HUES64 (cell line): ENCODE data around the gene ZFC3H1.

Source experiments
- H3K27ac ChIP-seq: 2 replicates; pipeline ENCODE4 v1.7.0; 2013; ENCODE audit warnings: low read depth, low read length, inconsistent platforms
- H3K27me3 ChIP-seq: 2 replicates; pipeline ENCODE4 v1.6.1; 2013; ENCODE audit warnings: mild to moderate bottlenecking, low read length; ENCODE audit not compliant: insufficient read depth
- H3K36me3 ChIP-seq: 2 replicates; pipeline ENCODE4 v1.6.1; 2013; ENCODE audit warnings: mild to moderate bottlenecking, low read length; ENCODE audit not compliant: insufficient read depth
- H3K4me1 ChIP-seq: 2 replicates; pipeline ENCODE4 v1.6.1; 2013; ENCODE audit warnings: mild to moderate bottlenecking, low read length, moderate library complexity; ENCODE audit not compliant: insufficient read depth
- H3K4me3 ChIP-seq: 2 replicates; pipeline ENCODE4 v1.5.1; 2013; ENCODE audit warnings: mild to moderate bottlenecking, low read length, moderate library complexity
- H3K9ac ChIP-seq: 2 replicates; pipeline ENCODE4 v1.6.1; 2013; ENCODE audit warnings: mild to moderate bottlenecking, low read depth, low read length
- H3K9me3 ChIP-seq: 2 replicates; pipeline ENCODE4 v1.6.1; 2013; ENCODE audit warnings: low read depth, low read length; ENCODE audit not compliant: insufficient read depth
- WGBS: fragments of 150-250, 120-280 bp; methylation state at CpG from one replicate; pipeline ENCODE4 v1.1.7; 2013; ENCODE audit warnings: missing lambda C conversion rate; 5-methylcytosine and 5-hydroxymethylcytosine counted together

ZFC3H1 gene

DNA sequence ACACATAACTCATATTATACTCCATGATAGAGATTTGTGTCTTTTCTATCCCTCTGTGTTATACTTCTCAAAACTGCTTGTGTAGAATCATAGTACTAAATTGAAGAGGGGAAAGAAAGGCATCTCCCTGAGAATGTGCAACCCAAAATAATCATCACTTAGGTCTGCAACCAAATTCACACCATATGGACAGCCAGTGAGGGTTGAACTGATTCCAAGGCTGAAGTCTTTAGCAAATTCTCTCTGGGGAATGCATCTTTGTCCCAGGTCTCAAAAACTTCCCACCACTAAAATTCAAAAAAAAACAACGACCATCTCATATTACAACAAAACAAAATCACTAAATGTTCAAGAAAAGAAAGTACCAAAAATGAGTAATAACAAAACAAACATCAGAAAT lies 11.0 kb downstream of the ZFC3H1 start:
- Histone ChIP-seq H3K27me3 (no peaks in the 10 kb centered on the region), H3K36me3 (peaks cover 93% of the 10 kb centered on the region), H3K4me1 (no peaks in the 10 kb centered on the region), H3K9ac (no peak overlapping the region), H3K27ac (no peak overlapping the region), H3K9me3 (peaks cover 19% of the 10 kb centered on the region; the same call in 1 of the 2 replicates), H3K4me3 (no peak overlapping the region)
- 87% methylated on average over 1 of the region's 1 CpG for WGBS

DNA sequence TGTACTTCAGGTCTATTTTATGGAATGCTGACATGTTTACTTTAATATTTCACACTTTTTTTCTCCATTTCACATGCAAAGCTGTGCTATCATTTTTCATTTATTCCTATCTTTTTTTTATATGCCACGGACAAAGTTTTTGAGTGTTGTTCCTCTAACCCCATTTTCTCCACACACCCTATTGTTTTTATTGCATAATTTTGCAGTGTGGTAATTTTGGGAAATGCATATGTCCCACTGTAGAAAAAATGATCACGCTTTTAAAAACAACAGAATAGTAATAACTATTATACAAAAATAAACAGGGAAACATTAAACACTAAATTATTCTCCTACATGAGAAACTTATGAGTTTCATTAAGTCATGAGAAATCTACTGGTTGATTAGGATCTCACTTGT lies 14.2 kb downstream of the ZFC3H1 start:
- WGBS = 100% methylated on average over 1 of the region's 2 CpGs
- no peaks in the 10 kb centered on the region for H3K27me3 ChIP-seq

DNA sequence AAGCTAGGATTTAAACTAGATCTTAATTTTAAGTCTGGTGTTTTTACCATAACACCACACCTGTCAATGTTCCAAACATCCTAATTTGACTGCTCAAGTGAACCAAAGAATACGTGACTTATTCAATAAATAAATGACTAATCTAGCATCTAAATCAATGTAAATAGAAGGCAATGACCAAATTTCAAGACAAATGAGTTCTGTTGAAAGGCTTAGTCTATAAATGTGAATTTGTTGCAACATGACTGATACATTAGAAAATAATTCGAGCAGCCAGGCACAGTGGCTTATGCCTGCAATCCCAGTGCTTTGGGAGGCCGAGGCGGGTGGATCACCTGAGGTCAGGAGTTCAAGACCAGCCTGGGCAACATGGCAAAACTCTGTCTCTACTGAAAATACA lies 15.1 kb downstream of the ZFC3H1 start:
- no peak overlapping the region for H3K27ac ChIP-seq
- WGBS = 94% methylated on average over 4 of the region's 4 CpGs
- peaks cover 93% of the 10 kb centered on the region for H3K36me3 ChIP-seq

More for the DNA sequence above, 14.2 kb downstream of the ZFC3H1 start:
- Histone ChIP-seq H3K27ac (no peak overlapping the region), H3K4me1 (no peaks in the 10 kb centered on the region), H3K9ac (no peak overlapping the region), H3K36me3 (peaks cover 93% of the 10 kb centered on the region), H3K9me3 (peaks cover 15% of the 10 kb centered on the region; the same call in 1 of the 2 replicates), H3K4me3 (no peak overlapping the region)

DNA sequence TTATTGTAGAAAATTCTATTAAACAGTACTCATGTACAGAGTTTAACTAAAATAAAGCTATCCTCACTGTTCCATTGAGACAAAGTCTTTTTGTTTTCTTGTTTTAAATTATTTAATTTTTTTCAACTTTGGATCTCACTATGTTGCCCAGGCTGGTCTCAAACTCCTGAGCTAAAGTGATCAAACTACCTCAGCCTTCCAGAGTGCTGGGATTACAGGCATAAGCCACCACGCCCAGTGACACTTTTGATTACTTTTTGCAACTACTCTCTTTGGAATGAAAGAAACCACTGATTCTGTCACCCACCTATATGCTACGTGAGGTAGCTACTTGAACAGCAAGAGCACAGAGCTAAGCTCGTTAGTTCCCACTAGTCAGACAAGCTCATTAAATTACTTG lies 17.1 kb downstream of the ZFC3H1 start:
- Histone ChIP-seq H3K9ac (no peak overlapping the region), H3K9me3 (no peaks in the 10 kb centered on the region), H3K36me3 (peaks cover 94% of the 10 kb centered on the region), H3K27me3 (no peaks in the 10 kb centered on the region), H3K4me1 (no peaks in the 10 kb centered on the region), H3K27ac (no peak overlapping the region), H3K4me3 (no peak overlapping the region)
- 95% methylated on average over 3 of the region's 3 CpGs for WGBS

More for the DNA sequence above, 15.1 kb downstream of the ZFC3H1 start:
- Histone ChIP-seq H3K4me3 (no peak overlapping the region), H3K27me3 (no peaks in the 10 kb centered on the region), H3K4me1 (no peaks in the 10 kb centered on the region), H3K9me3 (peaks cover 7% of the 10 kb centered on the region; the same call in 1 of the 2 replicates), H3K9ac (no peak overlapping the region)

- H3K9ac ChIP-seq = no peak overlapping the region
- peaks cover 95% of the 10 kb centered on the region for H3K36me3 ChIP-seq
- 97% methylated on average over 3 of the region's 3 CpGs for WGBS
Observed at GRCh38 chr12:71645268-71645667, 18.4 kb downstream of the ZFC3H1 start.

GRCh38 chr12:71642264-71642663 lies 21.4 kb downstream of the ZFC3H1 start:
- peaks cover 98% of the 10 kb centered on the region for H3K36me3 ChIP-seq
- 97% methylated on average over 1 of the region's 2 CpGs for WGBS

More at GRCh38 chr12:71645268-71645667, 18.4 kb downstream of the ZFC3H1 start:
- Histone ChIP-seq H3K4me1 (no peaks in the 10 kb centered on the region), H3K27me3 (no peaks in the 10 kb centered on the region), H3K27ac (no peak overlapping the region), H3K4me3 (no peak overlapping the region), H3K9me3 (no peaks in the 10 kb centered on the region)

DNA sequence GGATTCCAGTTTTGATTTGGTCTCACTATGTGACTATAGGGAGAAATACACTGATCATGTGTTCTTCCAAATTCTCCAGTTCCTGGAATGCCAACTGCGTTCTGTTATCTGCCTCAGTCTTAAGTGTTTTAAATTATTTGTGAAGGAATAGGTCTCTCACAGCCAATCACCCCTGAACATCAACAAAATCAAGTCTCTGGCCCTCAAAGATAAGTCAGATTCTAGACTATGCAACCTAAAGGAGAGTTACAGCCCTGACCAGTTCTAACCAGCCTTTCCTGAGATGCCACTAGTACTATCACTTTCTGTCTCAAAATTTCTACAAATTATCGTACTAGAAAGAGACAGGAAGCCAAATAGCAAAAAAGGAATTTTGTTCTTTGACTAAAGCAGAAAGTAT lies 22.3 kb downstream of the ZFC3H1 start:
- H3K9ac ChIP-seq = no peak overlapping the region
- no peaks in the 10 kb centered on the region for H3K4me1 ChIP-seq
- no peak overlapping the region for H3K27ac ChIP-seq
- H3K9me3 ChIP-seq = no peaks in the 10 kb centered on the region
- peaks cover 93% of the 10 kb centered on the region for H3K36me3 ChIP-seq
- H3K4me3 ChIP-seq = no peak overlapping the region
- WGBS = 100% methylated on average over 2 of the region's 2 CpGs
- no peaks in the 10 kb centered on the region for H3K27me3 ChIP-seq

More at GRCh38 chr12:71642264-71642663, 21.4 kb downstream of the ZFC3H1 start:
- no peak overlapping the region for H3K4me3 ChIP-seq
- no peaks in the 10 kb centered on the region for H3K27me3 ChIP-seq
- H3K27ac ChIP-seq = no peak overlapping the region
- no peaks in the 10 kb centered on the region for H3K4me1 ChIP-seq
- no peaks in the 10 kb centered on the region for H3K9me3 ChIP-seq
- no peak overlapping the region for H3K9ac ChIP-seq

GRCh38 chr12:71640316-71640715 lies 23.3 kb downstream of the ZFC3H1 start:
- no peak overlapping the region for H3K27ac ChIP-seq
- no peak overlapping the region for H3K9ac ChIP-seq
- peaks cover 93% of the 10 kb centered on the region for H3K36me3 ChIP-seq
- H3K27me3 ChIP-seq = no peaks in the 10 kb centered on the region
- 96% methylated on average over 2 of the region's 2 CpGs for WGBS
- H3K4me3 ChIP-seq = no peak overlapping the region
- H3K9me3 ChIP-seq = no peaks in the 10 kb centered on the region
- H3K4me1 ChIP-seq = no peaks in the 10 kb centered on the region

GRCh38 chr12:71639341-71639760 lies 24.3 kb downstream of the ZFC3H1 start:
- Histone ChIP-seq H3K4me3 (no peak overlapping the region), H3K4me1 (no peaks in the 10 kb centered on the region), H3K9ac (no peak overlapping the region), H3K36me3 (peaks cover 93% of the 10 kb centered on the region), H3K27ac (no peak overlapping the region), H3K9me3 (no peaks in the 10 kb centered on the region), H3K27me3 (no peaks in the 10 kb centered on the region)
- 100% methylated on average over 2 of the region's 2 CpGs for WGBS

GRCh38 chr12:71638499-71638898 lies 25.1 kb downstream of the ZFC3H1 start:
- Histone ChIP-seq H3K27me3 (no peaks in the 10 kb centered on the region), H3K4me1 (no peaks in the 10 kb centered on the region), H3K27ac (no peak overlapping the region), H3K9ac (no peak overlapping the region), H3K4me3 (no peak overlapping the region), H3K36me3 (peaks cover 93% of the 10 kb centered on the region), H3K9me3 (no peaks in the 10 kb centered on the region)

- H3K9me3 ChIP-seq = no peaks in the 10 kb centered on the region
- H3K4me1 ChIP-seq = no peaks in the 10 kb centered on the region
- no peak overlapping the region for H3K27ac ChIP-seq
- 67% methylated on average over 1 of the region's 3 CpGs for WGBS
- H3K9ac ChIP-seq = no peak overlapping the region
- H3K4me3 ChIP-seq = no peak overlapping the region
- peaks cover 93% of the 10 kb centered on the region for H3K36me3 ChIP-seq
- H3K27me3 ChIP-seq = no peaks in the 10 kb centered on the region
Observed at GRCh38 chr12:71636704-71637115, 26.9 kb downstream of the ZFC3H1 start.

GRCh38 chr12:71627438-71628002 lies 36.1 kb downstream of the ZFC3H1 start:
- Histone ChIP-seq H3K4me3 (no peak overlapping the region), H3K9ac (no peak overlapping the region), H3K9me3 (no peaks in the 10 kb centered on the region), H3K36me3 (peaks cover 100% of the 10 kb centered on the region), H3K27me3 (no peaks in the 10 kb centered on the region), H3K27ac (0 out of 2 replicates have a peak overlapping the region, but pooled peaks have one; percentile 8), H3K4me1 (no peaks in the 10 kb centered on the region)
- WGBS = 95% methylated on average over 2 of the region's 2 CpGs
